Endothelial cell (in vitro differentiated cells): Measurements from ENCODE around the gene BRINP1. TPM values are rescaled to one million over a fixed set of nuclear protein-coding genes. Genes with fewer than 3 reads are reported as not detected.

Experiments
- DNase-seq: peaks from one replicate; pipeline ENCODE4 v3.0.0; 2021; ENCODE audit warnings: low spot score
- H3K27ac Mint-ChIP-seq: one replicate; pipeline ENCODE4 v1.8.0; 2021; ENCODE audit warnings: mixed read lengths, inconsistent platforms; ENCODE audit not compliant: unreplicated experiment
- H3K27me3 Mint-ChIP-seq: one replicate; pipeline ENCODE4 v1.8.0; 2021; ENCODE audit warnings: mild to moderate bottlenecking, moderate library complexity, mixed read lengths, inconsistent platforms; ENCODE audit not compliant: unreplicated experiment
- H3K36me3 Mint-ChIP-seq: one replicate; pipeline ENCODE4 v1.8.0; 2021; ENCODE audit warnings: mild to moderate bottlenecking, low read depth, mixed read lengths, inconsistent platforms; ENCODE audit not compliant: unreplicated experiment
- H3K4me1 Mint-ChIP-seq: one replicate; pipeline ENCODE4 v1.8.0; 2021; ENCODE audit warnings: mild to moderate bottlenecking, mixed read lengths, inconsistent platforms; ENCODE audit not compliant: unreplicated experiment
- H3K4me3 Mint-ChIP-seq: one replicate; pipeline ENCODE4 v1.8.0; 2021; ENCODE audit warnings: mild to moderate bottlenecking, mixed read lengths, inconsistent platforms; ENCODE audit not compliant: unreplicated experiment
- H3K9me3 Mint-ChIP-seq: one replicate; pipeline ENCODE4 v1.8.0; 2021; ENCODE audit warnings: mixed read lengths, inconsistent platforms; ENCODE audit not compliant: unreplicated experiment
- CTCF ChIP-seq: fragments of 200-600 bp; sonication (generic); IDR thresholded peaks from one replicate; pipeline ENCODE4 v1.5.0; 2021; ENCODE audit warnings: antibody characterized with exemption; ENCODE audit not compliant: unreplicated experiment
- total RNA-seq: library from RNA; stranded (reverse); fragmentation: NEBNext Ultra II Directional; extraction: Animal tissue kit (Norgen Biotek cat#: 25700); gene quantifications from one replicate; pipeline ENCODE4 v1.2.1, GENCODE V29; 2021; ENCODE audit not compliant: unreplicated experiment

Gene BRINP1
- total RNA-seq, 1 donor from 2014 or later, result 1.9 TPM

DNA sequence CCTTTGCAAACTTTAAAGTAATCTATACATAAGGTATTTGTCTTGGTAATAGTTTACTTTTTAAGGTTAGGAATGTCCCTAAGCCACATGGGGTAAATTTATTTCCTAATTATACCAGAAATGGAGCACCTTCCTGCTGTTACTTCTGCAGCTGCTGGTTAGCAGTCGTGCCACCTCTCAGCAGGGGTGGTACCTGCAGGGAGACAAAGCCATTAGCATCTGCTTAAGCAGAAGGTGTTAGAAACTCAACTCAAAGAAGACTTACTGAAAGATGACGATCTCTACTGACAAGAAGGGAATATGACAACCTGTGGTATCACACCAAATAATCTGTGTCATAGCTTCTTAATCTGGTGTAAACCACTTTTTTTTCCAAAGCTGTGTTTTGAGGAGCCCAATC is 173.7 kb downstream of the BRINP1 start:
- Mint-ChIP-seq H3K4me3 (no peak overlapping the region), H3K4me1 (no peaks in the 10 kb centered on the region), H3K36me3 (no peaks in the 10 kb centered on the region), H3K27ac (no peak overlapping the region), H3K9me3 (no peaks in the 10 kb centered on the region), H3K27me3 (no peaks in the 10 kb centered on the region)
- no peak for TF ChIP-seq CTCF
- DNase-seq, result no peak

- DNase-seq, result no peak
- Mint-ChIP-seq H3K4me1 (peaks cover 2% of the 10 kb centered on the region), H3K4me3 (no peak overlapping the region), H3K27ac (no peak overlapping the region), H3K36me3 (no peaks in the 10 kb centered on the region), H3K9me3 (no peaks in the 10 kb centered on the region), H3K27me3 (peaks cover 1% of the 10 kb centered on the region)
- TF ChIP-seq CTCF, result no peak
Observed at GRCh38 chr9:119185298-119185697, 183.9 kb downstream of the BRINP1 start.

GRCh38 chr9:119184265-119184936 is 184.8 kb downstream of the BRINP1 start:
- no peak for DNase-seq
- Mint-ChIP-seq H3K4me3 (no peak overlapping the region), H3K9me3 (no peaks in the 10 kb centered on the region), H3K4me1 (peaks cover 2% of the 10 kb centered on the region), H3K27ac (no peak overlapping the region), H3K36me3 (no peaks in the 10 kb centered on the region), H3K27me3 (peaks cover 1% of the 10 kb centered on the region)
- no peak for TF ChIP-seq CTCF

GRCh38 chr9:119181561-119181960 is 187.7 kb downstream of the BRINP1 start:
- H3K4me1 Mint-ChIP-seq, result peaks cover 2% of the 10 kb centered on the region
- H3K36me3 Mint-ChIP-seq, result no peaks in the 10 kb centered on the region
- no peak for DNase-seq
- no peaks in the 10 kb centered on the region for H3K9me3 Mint-ChIP-seq
- no peak for TF ChIP-seq CTCF
- no peaks in the 10 kb centered on the region for H3K27me3 Mint-ChIP-seq
- no peak overlapping the region for H3K4me3 Mint-ChIP-seq
- H3K27ac Mint-ChIP-seq, result no peak overlapping the region

- no peak for TF ChIP-seq CTCF
- no peak overlapping the region for H3K27ac Mint-ChIP-seq
Observed at GRCh38 chr9:119180897-119181296, 188.3 kb downstream of the BRINP1 start.

More at GRCh38 chr9:119180897-119181296, 188.3 kb downstream of the BRINP1 start:
- H3K4me1 Mint-ChIP-seq, result peaks cover 2% of the 10 kb centered on the region
- H3K4me3 Mint-ChIP-seq, result no peak overlapping the region
- H3K36me3 Mint-ChIP-seq, result no peaks in the 10 kb centered on the region
- DNase-seq, result no peak
- H3K27me3 Mint-ChIP-seq, result no peaks in the 10 kb centered on the region
- H3K9me3 Mint-ChIP-seq, result no peaks in the 10 kb centered on the region
